Effector memory CD8-positive, alpha-beta T cell (primary cell): ENCODE results near the gene AMOTL2.

Experiments
- ATAC-seq: fragments of 150-1000 bp; cut with Tn5 transposase; replicated peaks from 2 replicates; pipeline ENCODE4 v1.10.0; 2021; ENCODE audit warnings: mild to moderate bottlenecking, moderate library complexity
- DNase-seq, 3 experiments: peaks; one replicate each; pipeline ENCODE4 v3.0.0; 2021
- H3K27ac Mint-ChIP-seq, 2 donors: one replicate each; pipeline ENCODE4 v1.8.0; 2022; ENCODE audit warnings: mild to moderate bottlenecking in 2 of 2, mixed read lengths in 2 of 2, moderate library complexity in 2 of 2
- H3K27me3 Mint-ChIP-seq, 2 donors: one replicate each; pipeline ENCODE4 v1.8.0; 2022; ENCODE audit warnings: mixed read lengths in 2 of 2
- H3K36me3 Mint-ChIP-seq: one replicate; pipeline ENCODE4 v1.8.0; 2022; ENCODE audit warnings: mild to moderate bottlenecking, moderate library complexity, mixed read lengths; ENCODE audit not compliant: insufficient read depth
- H3K4me1 Mint-ChIP-seq, 2 donors: one replicate each; pipeline ENCODE4 v1.8.0; 2022; ENCODE audit warnings: low read depth in 2 of 2, mixed read lengths in 2 of 2
- H3K4me3 Mint-ChIP-seq, 2 donors: one replicate each; pipeline ENCODE4 v1.8.0; 2022; ENCODE audit warnings: mild to moderate bottlenecking in 2 of 2, mixed read lengths in 2 of 2, moderate library complexity in 2 of 2
- H3K9me3 Mint-ChIP-seq, 2 donors: one replicate each; pipeline ENCODE4 v1.8.0; 2022; ENCODE audit warnings: mixed read lengths in 2 of 2

AMOTL2 gene

DNA sequence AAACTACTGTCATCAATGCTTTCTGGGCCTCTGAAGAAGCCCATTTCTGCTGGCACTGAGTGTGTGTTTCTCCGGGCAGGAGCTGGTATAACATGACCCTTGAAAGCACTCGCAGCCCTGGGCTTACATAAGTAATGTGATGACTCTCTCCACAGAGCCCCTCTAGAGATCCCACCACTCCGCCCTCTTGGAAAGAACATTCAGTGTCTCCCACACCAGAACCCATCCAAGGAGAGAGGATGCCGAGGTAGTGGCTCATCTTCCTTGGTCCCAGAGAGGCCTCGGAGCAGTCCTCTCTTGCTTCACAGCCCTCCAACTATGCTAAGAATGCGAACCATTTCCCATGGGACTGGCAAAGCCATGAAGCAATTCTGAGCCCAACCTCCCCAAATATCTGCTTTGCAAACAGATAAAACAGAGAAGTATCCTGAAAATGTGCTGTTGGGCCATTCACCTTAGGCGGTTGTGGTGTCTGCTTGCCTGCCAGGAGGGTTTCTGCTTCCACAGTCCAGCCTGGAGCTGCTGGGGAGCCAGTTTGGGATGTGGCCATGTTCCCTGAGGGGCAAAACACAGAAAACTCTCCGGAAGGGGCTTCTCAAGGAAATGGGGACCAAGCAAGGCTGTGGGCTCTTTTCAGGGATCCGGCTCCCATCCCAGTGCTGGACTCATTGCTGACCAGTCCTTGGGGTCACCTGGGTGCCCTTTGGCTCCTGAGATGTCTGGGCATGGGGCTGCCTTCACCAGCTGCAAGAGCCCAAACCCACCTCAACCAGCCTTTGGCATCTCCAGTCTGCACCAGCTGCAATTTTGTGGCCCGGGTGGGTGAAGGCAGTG is 47.3 kb downstream of the AMOTL2 start:
- ATAC-seq = no peak
- H3K4me1 Mint-ChIP-seq = no peaks in the 10 kb centered on the region
- peaks cover 12 to 76% of the 10 kb centered on the region in 2 donors for H3K27me3 Mint-ChIP-seq

GRCh38 chr3:134326126-134326525 is 48.1 kb downstream of the AMOTL2 start:
- Mint-ChIP-seq H3K27me3 (peaks cover 12 to 75% of the 10 kb centered on the region in 2 donors), H3K4me1 (no peaks in the 10 kb centered on the region), H3K4me3 (no peak overlapping the region), H3K27ac (no peak overlapping the region), H3K36me3 (no peaks in the 10 kb centered on the region), H3K9me3 (no peaks in the 10 kb centered on the region)
- ATAC-seq = no peak
- DNase-seq = no peak

More for the DNA sequence above, 47.3 kb downstream of the AMOTL2 start:
- Mint-ChIP-seq H3K27ac (no peak overlapping the region), H3K36me3 (no peaks in the 10 kb centered on the region), H3K4me3 (no peak overlapping the region), H3K9me3 (no peaks in the 10 kb centered on the region)
- DNase-seq = no peak

DNA sequence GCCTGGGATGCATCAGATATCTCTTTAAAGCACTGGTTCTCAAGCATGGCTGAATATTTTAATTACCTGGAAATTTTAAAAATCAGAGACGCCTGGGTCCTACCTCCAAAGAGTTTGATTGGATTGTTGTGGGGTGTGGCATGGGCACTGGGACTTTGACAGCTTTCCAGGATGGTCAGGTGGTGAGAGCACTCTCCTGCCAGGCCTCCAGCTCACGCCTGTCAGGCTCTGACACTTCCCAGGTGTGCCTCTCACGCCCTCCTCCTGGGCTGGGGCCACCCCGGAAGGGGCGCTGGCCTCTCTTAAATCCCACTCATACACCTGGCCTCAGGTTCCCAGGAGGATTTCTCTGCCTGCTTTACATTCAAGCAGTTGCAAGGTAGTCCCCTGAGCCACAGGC is 48.5 kb downstream of the AMOTL2 start:
- no peaks in the 10 kb centered on the region for H3K4me1 Mint-ChIP-seq
- H3K4me3 Mint-ChIP-seq = no peak overlapping the region
- no peak overlapping the region for H3K27ac Mint-ChIP-seq
- no peaks in the 10 kb centered on the region for H3K9me3 Mint-ChIP-seq
- ATAC-seq (no peak), DNase-seq (no peak)
- no peaks in the 10 kb centered on the region for H3K36me3 Mint-ChIP-seq
- peaks cover 12 to 71% of the 10 kb centered on the region in 2 donors for H3K27me3 Mint-ChIP-seq

- Mint-ChIP-seq H3K9me3 (no peaks in the 10 kb centered on the region), H3K36me3 (no peaks in the 10 kb centered on the region), H3K4me3 (no peak overlapping the region), H3K4me1 (no peaks in the 10 kb centered on the region), H3K27ac (no peak overlapping the region), H3K27me3 (peaks cover 7 to 65% of the 10 kb centered on the region in 2 donors)
- DNase-seq (no peak), ATAC-seq (no peak)
These were observed 49.1 kb downstream of the AMOTL2 start for GRCh38 chr3:134325061-134325705.

DNA sequence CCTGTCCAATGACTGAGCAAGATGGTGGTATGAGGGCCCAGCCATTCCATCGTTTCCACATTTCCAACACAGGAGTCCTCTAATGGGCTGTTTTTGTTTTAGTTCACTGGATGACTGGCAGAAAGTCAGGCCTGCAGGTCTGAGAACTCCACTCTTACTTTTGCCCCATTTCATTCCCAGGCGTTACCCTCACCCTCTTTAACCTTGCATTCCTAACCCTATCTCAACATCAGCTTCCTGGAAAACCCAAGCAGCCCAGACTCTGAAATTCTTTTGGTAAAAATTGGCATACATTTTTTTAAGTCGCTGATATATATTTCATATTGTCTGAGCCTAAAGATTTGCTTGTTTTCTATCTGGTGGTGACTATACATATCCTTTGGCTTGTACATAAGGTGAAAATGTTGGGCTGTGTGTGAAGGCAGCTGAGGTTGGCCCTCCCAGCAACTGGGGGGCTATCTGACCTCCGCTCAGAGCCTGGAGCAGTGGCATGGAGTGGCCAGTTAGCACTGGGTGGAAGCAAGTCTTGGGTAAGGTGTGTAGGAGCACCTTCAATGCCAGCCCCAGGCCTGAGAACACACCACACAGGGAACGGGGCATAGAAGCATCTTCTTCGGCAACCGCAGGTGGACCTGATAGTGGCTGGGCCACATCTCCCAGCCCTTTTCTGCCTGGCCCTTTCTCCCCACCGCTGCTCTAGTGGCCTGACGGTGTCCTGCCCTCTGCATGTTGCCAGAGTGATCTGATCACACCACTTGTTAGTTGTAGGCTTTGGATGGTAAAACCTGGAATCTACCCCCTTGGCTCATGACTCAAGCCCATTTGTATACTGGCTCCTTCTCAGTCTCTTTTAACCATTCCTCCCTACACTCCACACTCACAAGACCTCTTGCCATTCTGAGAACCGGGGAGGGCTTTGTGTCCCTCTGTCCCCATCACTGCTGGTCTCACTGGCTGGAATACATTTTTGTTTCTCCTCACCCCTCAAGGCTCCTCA is 50.0 kb downstream of the AMOTL2 start:
- Mint-ChIP-seq H3K27ac (no peak overlapping the region), H3K9me3 (no peaks in the 10 kb centered on the region), H3K4me1 (no peaks in the 10 kb centered on the region), H3K27me3 (peaks cover 7 to 56% of the 10 kb centered on the region in 2 donors), H3K4me3 (no peak overlapping the region), H3K36me3 (no peaks in the 10 kb centered on the region)
- ATAC-seq (no peak), DNase-seq (no peak)

DNA sequence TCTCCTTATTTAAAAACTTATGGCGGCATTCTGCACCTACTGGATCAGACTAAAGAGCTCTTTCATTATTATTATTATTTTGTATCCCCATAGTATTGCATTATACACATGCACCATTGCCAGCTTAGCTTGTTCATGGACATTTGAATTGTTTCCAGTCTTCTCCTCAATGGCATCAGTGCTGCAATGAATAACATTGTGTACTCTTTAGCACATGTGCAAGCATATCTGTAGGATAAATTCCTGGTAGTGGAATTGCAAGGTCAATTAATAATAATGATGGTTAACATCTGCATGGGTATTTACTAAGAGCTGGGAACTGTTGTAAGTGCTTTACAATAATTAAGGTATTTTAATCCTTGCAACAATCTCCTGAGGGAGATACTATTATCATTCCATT is 52.0 kb downstream of the AMOTL2 start:
- H3K4me3 Mint-ChIP-seq = no peak overlapping the region
- no peaks in the 10 kb centered on the region for H3K36me3 Mint-ChIP-seq
- H3K27me3 Mint-ChIP-seq = peaks cover 7 to 53% of the 10 kb centered on the region in 2 donors
- H3K9me3 Mint-ChIP-seq = no peaks in the 10 kb centered on the region
- no peak overlapping the region for H3K27ac Mint-ChIP-seq
- H3K4me1 Mint-ChIP-seq = no peaks in the 10 kb centered on the region
- DNase-seq (no peak), ATAC-seq (no peak)

GRCh38 chr3:134320749-134321148 is 53.5 kb downstream of the AMOTL2 start:
- Mint-ChIP-seq H3K27me3 (peaks cover 7 to 48% of the 10 kb centered on the region in 2 donors), H3K4me1 (no peaks in the 10 kb centered on the region), H3K36me3 (no peaks in the 10 kb centered on the region), H3K4me3 (no peak overlapping the region), H3K27ac (no peak overlapping the region), H3K9me3 (no peaks in the 10 kb centered on the region)
- ATAC-seq = no peak
- DNase-seq = no peak

- no peaks in the 10 kb centered on the region for H3K9me3 Mint-ChIP-seq
- no peaks in the 10 kb centered on the region for H3K36me3 Mint-ChIP-seq
- H3K4me1 Mint-ChIP-seq = no peaks in the 10 kb centered on the region
- no peak overlapping the region for H3K4me3 Mint-ChIP-seq
- no peak for ATAC-seq
- peaks cover 8 to 48% of the 10 kb centered on the region in 2 donors for H3K27me3 Mint-ChIP-seq
- DNase-seq = no peak
- H3K27ac Mint-ChIP-seq = no peak overlapping the region
These were observed 54.3 kb downstream of the AMOTL2 start for GRCh38 chr3:134319931-134320330.

GRCh38 chr3:134318166-134318565 is 56.1 kb downstream of the AMOTL2 start:
- Mint-ChIP-seq H3K27ac (no peak overlapping the region), H3K27me3 (peaks cover 19 to 47% of the 10 kb centered on the region in 2 donors), H3K9me3 (no peaks in the 10 kb centered on the region)

DNA sequence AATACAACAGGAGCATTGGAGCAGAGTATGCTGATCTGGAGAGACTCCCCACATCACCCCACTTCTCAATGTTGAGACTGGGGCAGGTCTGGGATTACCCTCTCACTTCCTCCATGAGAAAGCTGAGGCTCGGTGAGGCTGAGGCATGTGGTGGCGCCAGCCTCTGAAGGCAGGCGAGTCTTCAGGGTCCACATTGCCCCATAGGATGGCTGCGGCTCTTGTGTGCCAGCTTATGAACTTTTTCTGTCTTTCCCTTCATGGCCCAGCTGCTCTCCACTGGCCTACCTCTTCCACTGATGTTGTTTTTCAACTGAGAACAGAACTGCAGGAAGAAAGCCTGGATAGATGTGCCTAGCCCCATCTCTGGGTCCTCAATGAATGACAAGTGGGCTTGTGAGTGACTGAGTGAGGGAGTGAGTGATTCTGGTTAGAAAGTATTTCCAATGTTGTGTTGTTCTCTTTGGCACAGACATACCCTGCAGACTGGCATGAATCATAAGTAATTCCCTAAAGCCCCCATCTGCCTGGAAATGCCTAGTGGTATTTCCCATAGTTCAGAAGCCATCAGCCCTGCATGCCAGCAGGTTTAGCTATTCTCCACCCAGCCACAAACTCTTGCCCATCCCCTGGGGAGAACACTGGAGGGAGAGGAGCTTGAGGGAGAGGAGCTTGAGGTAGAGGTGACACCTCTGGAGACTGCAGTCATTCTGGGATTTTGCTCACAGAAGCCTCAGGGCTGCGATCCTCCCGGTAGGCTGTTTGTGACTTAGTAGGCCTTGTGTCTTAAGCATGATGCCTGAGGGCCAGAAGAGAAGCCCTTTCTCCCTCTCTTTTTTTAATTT is 56.9 kb downstream of the AMOTL2 start:
- Mint-ChIP-seq H3K4me1 (peaks cover 0 to 2% of the 10 kb centered on the region in 2 donors), H3K4me3 (no peak overlapping the region), H3K27ac (no peak overlapping the region), H3K9me3 (no peaks in the 10 kb centered on the region), H3K36me3 (no peaks in the 10 kb centered on the region), H3K27me3 (peaks cover 14 to 43% of the 10 kb centered on the region in 2 donors)
- ATAC-seq (no peak), DNase-seq (no peak)

More at GRCh38 chr3:134318166-134318565, 56.1 kb downstream of the AMOTL2 start:
- no peak overlapping the region for H3K4me3 Mint-ChIP-seq
- H3K4me1 Mint-ChIP-seq = no peaks in the 10 kb centered on the region
- DNase-seq (no peak), ATAC-seq (no peak)
- no peaks in the 10 kb centered on the region for H3K36me3 Mint-ChIP-seq

DNA sequence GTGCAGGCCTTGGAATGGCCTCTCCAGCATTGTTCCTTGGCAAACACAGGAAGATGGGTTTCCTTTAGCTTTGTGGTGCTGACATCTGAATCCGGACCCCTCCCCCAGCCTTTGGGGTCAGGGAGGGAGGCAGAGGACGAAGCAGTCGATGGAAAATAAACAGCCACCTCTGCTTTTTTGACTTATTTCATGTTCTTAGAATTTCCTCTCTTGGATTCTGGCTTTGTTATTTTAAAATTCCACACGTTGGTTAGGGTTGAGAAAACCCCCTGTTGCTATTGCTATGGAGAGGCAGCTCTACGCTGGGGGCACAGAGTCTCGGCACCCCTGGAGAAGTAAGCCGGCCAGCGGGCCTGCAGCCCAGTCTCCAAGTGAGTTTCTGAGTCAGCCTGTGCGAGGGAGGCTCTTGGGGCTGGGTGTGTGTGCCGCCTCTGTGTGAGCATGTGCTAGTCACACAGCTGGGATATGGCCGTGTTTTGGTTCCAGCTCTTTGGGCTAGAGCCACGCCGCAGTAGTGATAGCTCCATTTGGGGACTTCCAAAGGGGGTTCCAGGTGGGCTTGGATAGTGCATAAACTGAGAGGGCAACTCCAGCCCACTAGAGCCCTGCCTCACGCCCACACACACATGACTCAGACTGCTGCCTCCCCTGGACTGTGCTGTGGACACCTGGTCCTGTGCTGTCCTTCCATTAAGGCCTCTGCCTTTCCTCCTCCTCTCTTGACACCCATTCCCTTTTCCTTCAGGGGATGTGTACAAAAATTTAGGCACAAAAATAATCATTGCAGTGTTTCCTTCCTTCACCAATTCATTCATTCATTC is 58.8 kb downstream of the AMOTL2 start:
- H3K27me3 Mint-ChIP-seq = peaks cover 23 to 51% of the 10 kb centered on the region in 2 donors
- no peaks in the 10 kb centered on the region for H3K9me3 Mint-ChIP-seq
- no peak overlapping the region for H3K4me3 Mint-ChIP-seq
- ATAC-seq (no peak), DNase-seq (no peak)
- no peaks in the 10 kb centered on the region for H3K36me3 Mint-ChIP-seq
- H3K4me1 Mint-ChIP-seq = peaks cover 0 to 2% of the 10 kb centered on the region in 2 donors
- H3K27ac Mint-ChIP-seq = no peak overlapping the region
